ENCODE data around the gene HMGXB3.

The HMGXB3 gene

DNA sequence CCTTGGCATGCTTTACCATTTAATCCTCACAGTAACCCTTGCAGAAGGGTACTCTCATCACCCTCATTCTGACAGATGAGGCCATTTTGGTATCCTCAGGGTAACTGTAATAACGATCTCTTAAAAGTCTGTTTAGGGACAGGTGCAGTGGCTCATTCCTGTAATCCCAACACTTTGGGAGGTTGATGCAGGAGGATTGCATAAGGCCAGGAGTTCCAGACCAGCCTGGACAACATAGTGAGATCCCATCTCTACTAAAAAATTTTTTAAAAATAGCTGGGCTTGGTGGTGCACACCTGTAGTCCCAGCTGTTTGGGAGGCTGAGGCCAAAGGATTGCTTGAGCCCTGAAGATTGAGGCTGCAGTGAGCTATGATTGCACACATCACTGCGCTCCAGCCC is 54.0 kb downstream of the HMGXB3 start:
- TF ChIP-seq, protein P1, sequence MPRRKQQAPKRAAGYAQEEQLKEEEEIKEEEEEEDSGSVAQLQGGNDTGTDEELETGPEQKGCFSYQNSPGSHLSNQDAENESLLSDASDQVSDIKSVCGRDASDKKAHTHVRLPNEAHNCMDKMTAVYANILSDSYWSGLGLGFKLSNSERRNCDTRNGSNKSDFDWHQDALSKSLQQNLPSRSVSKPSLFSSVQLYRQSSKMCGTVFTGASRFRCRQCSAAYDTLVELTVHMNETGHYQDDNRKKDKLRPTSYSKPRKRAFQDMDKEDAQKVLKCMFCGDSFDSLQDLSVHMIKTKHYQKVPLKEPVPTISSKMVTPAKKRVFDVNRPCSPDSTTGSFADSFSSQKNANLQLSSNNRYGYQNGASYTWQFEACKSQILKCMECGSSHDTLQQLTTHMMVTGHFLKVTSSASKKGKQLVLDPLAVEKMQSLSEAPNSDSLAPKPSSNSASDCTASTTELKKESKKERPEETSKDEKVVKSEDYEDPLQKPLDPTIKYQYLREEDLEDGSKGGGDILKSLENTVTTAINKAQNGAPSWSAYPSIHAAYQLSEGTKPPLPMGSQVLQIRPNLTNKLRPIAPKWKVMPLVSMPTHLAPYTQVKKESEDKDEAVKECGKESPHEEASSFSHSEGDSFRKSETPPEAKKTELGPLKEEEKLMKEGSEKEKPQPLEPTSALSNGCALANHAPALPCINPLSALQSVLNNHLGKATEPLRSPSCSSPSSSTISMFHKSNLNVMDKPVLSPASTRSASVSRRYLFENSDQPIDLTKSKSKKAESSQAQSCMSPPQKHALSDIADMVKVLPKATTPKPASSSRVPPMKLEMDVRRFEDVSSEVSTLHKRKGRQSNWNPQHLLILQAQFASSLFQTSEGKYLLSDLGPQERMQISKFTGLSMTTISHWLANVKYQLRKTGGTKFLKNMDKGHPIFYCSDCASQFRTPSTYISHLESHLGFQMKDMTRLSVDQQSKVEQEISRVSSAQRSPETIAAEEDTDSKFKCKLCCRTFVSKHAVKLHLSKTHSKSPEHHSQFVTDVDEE (CRISPR knock-in tag; IDR thresholded peaks at IDR 0.05), result no peak
- no peak for TF ChIP-seq ZNF8 (CRISPR knock-in tag; IDR thresholded peaks at IDR 0.05)
- no peak for TF ChIP-seq ESRRG (CRISPR knock-in tag; IDR thresholded peaks at IDR 0.05)
- TF ChIP-seq OSR1 (CRISPR knock-in tag; IDR thresholded peaks at IDR 0.05), result no peak
- TF ChIP-seq, protein P2, sequence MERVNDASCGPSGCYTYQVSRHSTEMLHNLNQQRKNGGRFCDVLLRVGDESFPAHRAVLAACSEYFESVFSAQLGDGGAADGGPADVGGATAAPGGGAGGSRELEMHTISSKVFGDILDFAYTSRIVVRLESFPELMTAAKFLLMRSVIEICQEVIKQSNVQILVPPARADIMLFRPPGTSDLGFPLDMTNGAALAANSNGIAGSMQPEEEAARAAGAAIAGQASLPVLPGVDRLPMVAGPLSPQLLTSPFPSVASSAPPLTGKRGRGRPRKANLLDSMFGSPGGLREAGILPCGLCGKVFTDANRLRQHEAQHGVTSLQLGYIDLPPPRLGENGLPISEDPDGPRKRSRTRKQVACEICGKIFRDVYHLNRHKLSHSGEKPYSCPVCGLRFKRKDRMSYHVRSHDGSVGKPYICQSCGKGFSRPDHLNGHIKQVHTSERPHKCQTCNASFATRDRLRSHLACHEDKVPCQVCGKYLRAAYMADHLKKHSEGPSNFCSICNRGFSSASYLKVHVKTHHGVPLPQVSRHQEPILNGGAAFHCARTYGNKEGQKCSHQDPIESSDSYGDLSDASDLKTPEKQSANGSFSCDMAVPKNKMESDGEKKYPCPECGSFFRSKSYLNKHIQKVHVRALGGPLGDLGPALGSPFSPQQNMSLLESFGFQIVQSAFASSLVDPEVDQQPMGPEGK (CRISPR knock-in tag; IDR thresholded peaks at IDR 0.05; ENCODE audit: borderline replicate concordance), result no peak
- TF ChIP-seq CSDC2 (CRISPR knock-in tag; IDR thresholded peaks at IDR 0.05), result no peak
- TF ChIP-seq GLIS3 (CRISPR knock-in tag; IDR thresholded peaks at IDR 0.05), result no peak
- no peak for TF ChIP-seq BACH2 (CRISPR knock-in tag; IDR thresholded peaks at IDR 0.05; ENCODE audit: borderline replicate concordance)
- TF ChIP-seq ISL1 (CRISPR knock-in tag; IDR thresholded peaks at IDR 0.05), result no peak
- TF ChIP-seq, protein P3, sequence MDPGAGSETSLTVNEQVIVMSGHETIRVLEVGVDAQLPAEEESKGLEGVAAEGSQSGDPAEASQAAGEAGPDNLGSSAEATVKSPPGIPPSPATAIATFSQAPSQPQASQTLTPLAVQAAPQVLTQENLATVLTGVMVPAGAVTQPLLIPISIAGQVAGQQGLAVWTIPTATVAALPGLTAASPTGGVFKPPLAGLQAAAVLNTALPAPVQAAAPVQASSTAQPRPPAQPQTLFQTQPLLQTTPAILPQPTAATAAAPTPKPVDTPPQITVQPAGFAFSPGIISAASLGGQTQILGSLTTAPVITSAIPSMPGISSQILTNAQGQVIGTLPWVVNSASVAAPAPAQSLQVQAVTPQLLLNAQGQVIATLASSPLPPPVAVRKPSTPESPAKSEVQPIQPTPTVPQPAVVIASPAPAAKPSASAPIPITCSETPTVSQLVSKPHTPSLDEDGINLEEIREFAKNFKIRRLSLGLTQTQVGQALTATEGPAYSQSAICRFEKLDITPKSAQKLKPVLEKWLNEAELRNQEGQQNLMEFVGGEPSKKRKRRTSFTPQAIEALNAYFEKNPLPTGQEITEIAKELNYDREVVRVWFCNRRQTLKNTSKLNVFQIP (CRISPR knock-in tag; IDR thresholded peaks at IDR 0.05; ENCODE audit: borderline replicate concordance, low read depth), result no peak
- ATAC-seq, result no peak

DNA sequence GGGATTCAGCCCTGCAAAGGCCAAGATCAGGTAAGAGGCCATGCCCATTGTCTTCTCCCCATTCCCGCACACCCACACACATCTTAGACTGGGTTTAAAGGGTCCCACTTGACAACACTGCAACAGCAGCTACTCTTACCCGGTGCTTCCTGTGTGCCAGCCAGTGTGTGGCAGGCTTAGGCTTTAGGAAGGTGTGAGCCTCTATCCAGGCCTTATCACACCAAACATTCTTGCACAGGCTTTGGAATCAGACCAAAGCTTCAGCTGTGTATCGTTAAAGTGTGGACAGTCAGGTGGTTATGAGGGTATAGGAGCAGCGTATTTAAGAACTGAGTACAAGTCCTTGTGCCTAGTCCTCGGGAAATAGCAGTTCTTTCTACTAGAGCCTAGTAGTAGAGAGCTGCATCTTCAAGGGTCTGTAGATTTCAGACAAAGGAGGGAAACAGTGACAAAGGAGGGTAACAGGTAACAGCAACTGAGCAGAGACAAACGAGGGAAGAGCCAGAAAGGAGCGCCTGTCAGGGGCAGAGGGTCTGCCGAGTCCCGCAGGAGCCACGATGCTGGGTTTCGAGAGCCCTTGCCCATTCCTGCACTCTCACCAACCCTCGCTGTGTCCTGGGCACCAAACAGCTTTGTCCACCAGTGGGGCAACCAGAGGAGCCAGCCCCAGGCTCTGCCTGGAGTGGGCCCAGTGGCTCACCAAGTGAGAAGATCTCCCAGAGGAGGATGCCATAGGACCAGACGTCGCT is 55.0 kb downstream of the HMGXB3 start:
- TF ChIP-seq ESRRG (CRISPR knock-in tag; IDR thresholded peaks at IDR 0.05) (no peak), ISL1 (CRISPR knock-in tag; IDR thresholded peaks at IDR 0.05) (no peak), RARB (CRISPR knock-in tag; IDR thresholded peaks at IDR 0.05) (no peak), CSDC2 (CRISPR knock-in tag; IDR thresholded peaks at IDR 0.05) (no peak)
- no peak for ATAC-seq

DNA sequence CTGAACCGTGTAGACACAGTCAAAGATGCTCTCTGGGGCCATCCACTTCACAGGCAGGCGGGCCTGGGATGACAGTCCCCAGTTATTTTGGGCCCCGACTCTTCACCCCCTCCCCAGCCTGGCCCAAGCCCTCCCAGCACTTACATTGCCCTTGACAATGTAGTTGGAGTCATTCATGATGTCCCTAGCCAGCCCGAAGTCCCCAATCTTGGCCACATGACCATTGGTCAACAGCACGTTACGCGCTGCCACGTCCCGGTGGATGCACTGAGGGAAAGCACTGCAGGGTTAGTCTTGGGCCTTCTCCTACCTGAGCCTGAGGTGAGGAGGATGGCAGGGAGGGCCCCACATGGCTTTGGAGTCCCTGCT is 55.5 kb downstream of the HMGXB3 start:
- TF ChIP-seq TOX (CRISPR knock-in tag; IDR thresholded peaks at IDR 0.05; ENCODE audit: borderline replicate concordance), result no peak
- TF ChIP-seq ISL1 (CRISPR knock-in tag; IDR thresholded peaks at IDR 0.05), result no peak
- no peak for TF ChIP-seq ESRRG (CRISPR knock-in tag; IDR thresholded peaks at IDR 0.05)
- no peak for ATAC-seq

DNA sequence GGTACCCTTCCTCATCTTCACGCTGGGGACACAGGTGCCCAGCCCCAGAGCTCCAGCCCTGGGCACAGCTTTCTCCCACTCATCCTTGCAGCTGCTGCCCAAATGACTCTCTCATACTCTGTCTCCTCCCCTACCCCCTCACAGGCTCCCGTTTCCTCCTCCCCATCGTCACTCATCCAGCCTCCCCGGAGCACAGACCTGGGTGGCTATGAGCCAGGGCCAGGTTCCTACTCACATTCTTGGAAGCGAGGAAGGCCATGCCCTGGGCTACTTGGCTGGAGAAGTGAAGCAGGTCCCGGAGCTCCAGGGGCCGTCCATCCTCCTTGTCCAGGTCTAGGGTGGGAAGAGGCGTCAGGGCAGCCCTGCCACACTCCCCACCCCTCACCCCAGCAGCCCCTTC is 56.5 kb downstream of the HMGXB3 start:
- no peak for TF ChIP-seq BACH2 (CRISPR knock-in tag; IDR thresholded peaks at IDR 0.05; ENCODE audit: borderline replicate concordance)
- TF ChIP-seq ZNF8 (CRISPR knock-in tag; IDR thresholded peaks at IDR 0.05), result no peak
- no peak for TF ChIP-seq PPARA (CRISPR knock-in tag; IDR thresholded peaks at IDR 0.05; ENCODE audit: borderline replicate concordance)
- TF ChIP-seq ESRRG (CRISPR knock-in tag; IDR thresholded peaks at IDR 0.05), result no peak
- no peak for TF ChIP-seq ZNF70 (CRISPR knock-in tag; IDR thresholded peaks at IDR 0.05)
- TF ChIP-seq SNAI2 (CRISPR knock-in tag; IDR thresholded peaks at IDR 0.05), result no peak
- no peak for TF ChIP-seq TCF4 (CRISPR knock-in tag; IDR thresholded peaks at IDR 0.05; ENCODE audit: borderline replicate concordance)
- TF ChIP-seq, protein P3 (CRISPR knock-in tag; IDR thresholded peaks at IDR 0.05; ENCODE audit: borderline replicate concordance, low read depth), result no peak
- no peak for TF ChIP-seq CSDC2 (CRISPR knock-in tag; IDR thresholded peaks at IDR 0.05)
- TF ChIP-seq, protein P1 (CRISPR knock-in tag; IDR thresholded peaks at IDR 0.05), result no peak
- no peak for ATAC-seq
